ENCODE results near the gene ZBED4. TPM values are rescaled to one million over a fixed set of nuclear protein-coding genes. Genes with fewer than 3 reads are reported as not detected.
A peak's percentile ranks its signal among the peaks of the same experiment; 100 is the strongest.

ZBED4 gene
- total and polyA plus RNA-seq, 2 of the 13 experiments (the other 11 are each of a cell fraction or from before 2014, with no cell fraction given): 5.4 to 9.6 TPM

DNA sequence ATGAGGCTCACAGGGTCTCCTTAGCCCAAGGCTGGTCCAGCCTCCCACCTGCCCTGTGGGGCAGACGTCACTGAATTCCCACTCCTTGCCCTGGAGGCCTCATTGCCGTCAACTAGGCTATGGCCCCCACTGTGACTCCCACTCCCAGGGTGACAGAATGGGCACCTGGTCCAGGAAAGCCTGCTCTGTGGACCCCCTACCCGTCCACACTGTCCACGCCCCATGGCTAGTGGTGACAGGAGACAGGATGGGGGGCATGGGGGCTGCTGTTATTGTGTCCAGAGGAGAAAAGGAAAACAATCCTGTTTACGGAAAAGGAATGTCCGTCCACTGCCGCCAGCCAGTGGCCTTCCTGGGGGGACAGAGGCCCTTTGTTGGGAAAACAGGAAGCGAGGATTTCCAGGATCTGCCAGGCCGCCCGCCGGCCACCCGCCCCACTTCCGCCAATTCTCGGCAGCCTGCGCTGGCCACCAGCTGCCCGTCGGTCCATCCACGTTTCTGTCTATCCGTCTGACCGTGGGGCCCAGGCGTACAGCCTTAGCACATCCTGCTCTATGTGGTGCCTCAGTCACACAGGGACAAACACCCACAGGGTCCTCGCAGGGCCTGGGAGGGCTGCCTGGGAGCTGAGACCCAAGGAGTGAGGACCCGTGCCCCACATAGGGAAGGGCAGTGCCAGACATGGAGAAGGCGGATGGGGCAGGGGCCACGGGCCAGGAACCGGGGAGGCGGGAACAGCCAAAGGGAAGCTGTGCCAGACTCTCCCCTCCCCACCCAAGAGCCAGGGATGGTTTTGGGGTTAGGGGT, 84.3 kb downstream of the ZBED4 start (continued):
- peak; percentile 71; the same call in 1 of the 2 replicates for TF ChIP-seq SIN3A (IDR thresholded peaks at IDR 0.05; ENCODE audit: borderline replicate concordance, low read depth, low read length)
- TF ChIP-seq PRMT3 (CRISPR knock-in tag; IDR thresholded peaks at IDR 0.05; ENCODE audit: borderline replicate concordance, low read depth): no peak
- TF ChIP-seq, protein P1, sequence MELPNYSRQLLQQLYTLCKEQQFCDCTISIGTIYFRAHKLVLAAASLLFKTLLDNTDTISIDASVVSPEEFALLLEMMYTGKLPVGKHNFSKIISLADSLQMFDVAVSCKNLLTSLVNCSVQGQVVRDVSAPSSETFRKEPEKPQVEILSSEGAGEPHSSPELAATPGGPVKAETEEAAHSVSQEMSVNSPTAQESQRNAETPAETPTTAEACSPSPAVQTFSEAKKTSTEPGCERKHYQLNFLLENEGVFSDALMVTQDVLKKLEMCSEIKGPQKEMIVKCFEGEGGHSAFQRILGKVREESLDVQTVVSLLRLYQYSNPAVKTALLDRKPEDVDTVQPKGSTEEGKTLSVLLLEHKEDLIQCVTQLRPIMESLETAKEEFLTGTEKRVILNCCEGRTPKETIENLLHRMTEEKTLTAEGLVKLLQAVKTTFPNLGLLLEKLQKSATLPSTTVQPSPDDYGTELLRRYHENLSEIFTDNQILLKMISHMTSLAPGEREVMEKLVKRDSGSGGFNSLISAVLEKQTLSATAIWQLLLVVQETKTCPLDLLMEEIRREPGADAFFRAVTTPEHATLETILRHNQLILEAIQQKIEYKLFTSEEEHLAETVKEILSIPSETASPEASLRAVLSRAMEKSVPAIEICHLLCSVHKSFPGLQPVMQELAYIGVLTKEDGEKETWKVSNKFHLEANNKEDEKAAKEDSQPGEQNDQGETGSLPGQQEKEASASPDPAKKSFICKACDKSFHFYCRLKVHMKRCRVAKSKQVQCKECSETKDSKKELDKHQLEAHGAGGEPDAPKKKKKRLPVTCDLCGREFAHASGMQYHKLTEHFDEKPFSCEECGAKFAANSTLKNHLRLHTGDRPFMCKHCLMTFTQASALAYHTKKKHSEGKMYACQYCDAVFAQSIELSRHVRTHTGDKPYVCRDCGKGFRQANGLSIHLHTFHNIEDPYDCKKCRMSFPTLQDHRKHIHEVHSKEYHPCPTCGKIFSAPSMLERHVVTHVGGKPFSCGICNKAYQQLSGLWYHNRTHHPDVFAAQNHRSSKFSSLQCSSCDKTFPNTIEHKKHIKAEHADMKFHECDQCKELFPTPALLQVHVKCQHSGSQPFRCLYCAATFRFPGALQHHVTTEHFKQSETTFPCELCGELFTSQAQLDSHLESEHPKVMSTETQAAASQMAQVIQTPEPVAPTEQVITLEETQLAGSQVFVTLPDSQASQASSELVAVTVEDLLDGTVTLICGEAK (IDR thresholded peaks at IDR 0.05): no peak
- TF ChIP-seq, protein P1 (CRISPR knock-in tag; IDR thresholded peaks at IDR 0.05): peak; percentile 40; the same call in 1 of the 2 replicates
- TF ChIP-seq MYC (CRISPR knock-in tag; IDR thresholded peaks at IDR 0.05; ENCODE audit: borderline replicate concordance): peak; percentile 66; the same call in 1 of the 2 replicates
- TF ChIP-seq, protein P2, sequence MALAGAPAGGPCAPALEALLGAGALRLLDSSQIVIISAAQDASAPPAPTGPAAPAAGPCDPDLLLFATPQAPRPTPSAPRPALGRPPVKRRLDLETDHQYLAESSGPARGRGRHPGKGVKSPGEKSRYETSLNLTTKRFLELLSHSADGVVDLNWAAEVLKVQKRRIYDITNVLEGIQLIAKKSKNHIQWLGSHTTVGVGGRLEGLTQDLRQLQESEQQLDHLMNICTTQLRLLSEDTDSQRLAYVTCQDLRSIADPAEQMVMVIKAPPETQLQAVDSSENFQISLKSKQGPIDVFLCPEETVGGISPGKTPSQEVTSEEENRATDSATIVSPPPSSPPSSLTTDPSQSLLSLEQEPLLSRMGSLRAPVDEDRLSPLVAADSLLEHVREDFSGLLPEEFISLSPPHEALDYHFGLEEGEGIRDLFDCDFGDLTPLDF (CRISPR knock-in tag; IDR thresholded peaks at IDR 0.05): no peak
- TF ChIP-seq CBX5 (CRISPR knock-in tag; IDR thresholded peaks at IDR 0.05; ENCODE audit: borderline replicate concordance): peak; percentile 62; the same call in 1 of the 2 replicates
- TF ChIP-seq RXRA (CRISPR knock-in tag; IDR thresholded peaks at IDR 0.05): peak; percentile 52; the same call in 1 of the 2 replicates
- TF ChIP-seq ZNF430 (CRISPR knock-in tag; IDR thresholded peaks at IDR 0.05): peak; percentile 89
- TF ChIP-seq SMARCC2 (IDR thresholded peaks at IDR 0.05): no peak
- TF ChIP-seq IKZF4 (CRISPR knock-in tag; IDR thresholded peaks at IDR 0.05; ENCODE audit: borderline replicate concordance, low read depth, not compliant biosample characterization): no peak

Data from HepG2 (cell line).